Nephron (organoid): ENCODE results near the gene IL1RN.

ENCODE experiments used
- H3K27ac Mint-ChIP-seq, 3 experiments: 2 replicates each; pipeline ENCODE4 v1.8.0; 2020; ENCODE audit warnings: mixed read lengths in 3 of 3, mild to moderate bottlenecking in 2 of 3, moderate library complexity in 1 of 3
- H3K27me3 Mint-ChIP-seq: 2 replicates; pipeline ENCODE4 v1.8.0; 2021; ENCODE audit warnings: low read depth, mild to moderate bottlenecking, moderate library complexity, mixed read lengths
- H3K36me3 Mint-ChIP-seq: 2 replicates; pipeline ENCODE4 v1.8.0; 2020; ENCODE audit warnings: low read depth, mixed read lengths
- H3K4me1 Mint-ChIP-seq: 2 replicates; pipeline ENCODE4 v1.8.0; 2020; ENCODE audit warnings: mixed read lengths
- H3K4me3 Mint-ChIP-seq, 3 experiments: 2 replicates each; pipeline ENCODE4 v1.8.0; 2020; ENCODE audit warnings: mild to moderate bottlenecking in 3 of 3, mixed read lengths in 3 of 3, moderate library complexity in 2 of 3
- H3K9me3 Mint-ChIP-seq: 2 replicates; pipeline ENCODE4 v1.8.0; 2020; ENCODE audit warnings: mixed read lengths
- TF ChIP-seq, protein P1 (sequence below), 3 experiments: fragments of 200-600 bp; sonication (generic); IDR thresholded peaks; one replicate each; pipeline ENCODE4 v1.5.0; 2021; ENCODE audit warnings: antibody characterized with exemption in 3 of 3; ENCODE audit not compliant: unreplicated experiment in 3 of 3

IL1RN gene

DNA sequence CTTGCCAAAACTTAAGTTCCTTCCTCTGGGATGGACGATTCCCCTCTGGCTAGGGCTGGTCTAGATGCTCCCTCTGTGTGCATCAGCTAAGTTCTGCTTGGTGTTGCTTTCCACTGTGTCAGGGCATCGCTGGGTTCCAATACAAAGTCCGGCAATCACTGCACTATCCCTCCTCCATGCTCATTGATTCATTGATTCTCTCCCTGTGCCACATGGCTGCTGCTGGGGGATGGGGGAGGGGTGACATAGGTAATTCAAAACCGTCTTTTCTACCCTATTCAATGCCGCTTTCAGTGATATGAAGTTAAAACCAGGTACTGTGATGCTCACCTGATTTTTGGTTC is 22.8 kb downstream of the IL1RN start:
- Mint-ChIP-seq H3K9me3 (peaks cover 7% of the 10 kb centered on the region), H3K27me3 (no peaks in the 10 kb centered on the region), H3K36me3 (no peaks in the 10 kb centered on the region), H3K27ac (no peak overlapping the region), H3K4me3 (no peak overlapping the region), H3K4me1 (no peaks in the 10 kb centered on the region)
- TF ChIP-seq, protein P1, sequence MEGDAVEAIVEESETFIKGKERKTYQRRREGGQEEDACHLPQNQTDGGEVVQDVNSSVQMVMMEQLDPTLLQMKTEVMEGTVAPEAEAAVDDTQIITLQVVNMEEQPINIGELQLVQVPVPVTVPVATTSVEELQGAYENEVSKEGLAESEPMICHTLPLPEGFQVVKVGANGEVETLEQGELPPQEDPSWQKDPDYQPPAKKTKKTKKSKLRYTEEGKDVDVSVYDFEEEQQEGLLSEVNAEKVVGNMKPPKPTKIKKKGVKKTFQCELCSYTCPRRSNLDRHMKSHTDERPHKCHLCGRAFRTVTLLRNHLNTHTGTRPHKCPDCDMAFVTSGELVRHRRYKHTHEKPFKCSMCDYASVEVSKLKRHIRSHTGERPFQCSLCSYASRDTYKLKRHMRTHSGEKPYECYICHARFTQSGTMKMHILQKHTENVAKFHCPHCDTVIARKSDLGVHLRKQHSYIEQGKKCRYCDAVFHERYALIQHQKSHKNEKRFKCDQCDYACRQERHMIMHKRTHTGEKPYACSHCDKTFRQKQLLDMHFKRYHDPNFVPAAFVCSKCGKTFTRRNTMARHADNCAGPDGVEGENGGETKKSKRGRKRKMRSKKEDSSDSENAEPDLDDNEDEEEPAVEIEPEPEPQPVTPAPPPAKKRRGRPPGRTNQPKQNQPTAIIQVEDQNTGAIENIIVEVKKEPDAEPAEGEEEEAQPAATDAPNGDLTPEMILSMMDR (IDR thresholded peaks at IDR 0.05; ENCODE audit: unreplicated experiment in 3 of 3) = no peak

- peak overlapping the region in 2 of 3 experiments; percentile 3 to 32 for H3K4me3 Mint-ChIP-seq
- no peaks in the 10 kb centered on the region for H3K9me3 Mint-ChIP-seq
Observed at GRCh38 chr2:113155331-113155730, 27.9 kb downstream of the IL1RN start.

DNA sequence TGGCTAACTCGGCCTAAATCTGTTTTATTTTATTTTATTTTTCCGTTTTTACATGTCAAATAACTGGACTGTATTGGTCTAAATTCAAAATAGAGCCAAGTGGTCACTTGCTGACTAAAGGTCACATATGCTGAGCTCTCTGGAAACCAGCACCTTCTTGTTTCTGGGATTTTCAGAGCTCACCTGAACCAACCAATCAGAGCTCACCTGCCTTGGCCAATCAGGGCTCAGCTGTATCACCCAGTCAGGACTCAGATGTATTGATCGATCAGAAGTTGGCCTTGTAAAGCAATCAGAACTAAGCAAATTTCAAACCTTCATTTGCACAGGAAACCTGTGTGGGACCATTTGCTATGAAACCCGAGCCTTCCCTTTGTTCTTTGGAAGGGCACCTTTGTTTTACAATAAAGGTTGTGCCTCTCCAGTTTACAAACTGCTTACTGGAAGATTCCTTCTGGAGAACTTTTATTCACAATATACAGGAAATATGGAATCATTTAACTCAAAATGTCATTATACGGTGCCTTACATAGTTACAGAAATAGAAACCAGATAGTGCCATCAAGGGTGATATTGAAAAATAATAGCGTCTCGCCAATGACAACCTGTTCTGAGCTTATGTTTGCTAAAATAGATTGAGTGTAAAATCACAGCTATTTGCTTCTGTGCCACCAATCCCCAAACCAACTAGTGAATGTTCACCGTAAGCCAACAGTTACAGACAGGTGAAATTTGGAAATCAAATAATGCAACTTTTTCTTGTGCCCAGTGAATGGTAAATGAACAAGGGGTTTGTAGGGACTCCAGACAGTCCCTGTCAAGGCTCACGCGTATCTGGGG is 29.1 kb downstream of the IL1RN start:
- Mint-ChIP-seq H3K27ac (peak overlapping the region in 2 of 3 experiments; percentile 52 to 76), H3K27me3 (peaks cover 13% of the 10 kb centered on the region), H3K36me3 (no peaks in the 10 kb centered on the region), H3K4me1 (peaks cover 8% of the 10 kb centered on the region), H3K4me3 (peak overlapping the region; percentile 69 to 80 (median 79)), H3K9me3 (no peaks in the 10 kb centered on the region)
- TF ChIP-seq, protein P1 (IDR thresholded peaks at IDR 0.05; ENCODE audit: unreplicated experiment in 3 of 3) = no peak

More at GRCh38 chr2:113155331-113155730, 27.9 kb downstream of the IL1RN start:
- no peak overlapping the region for H3K27ac Mint-ChIP-seq
- peaks cover 8% of the 10 kb centered on the region for H3K4me1 Mint-ChIP-seq
- H3K27me3 Mint-ChIP-seq = peaks cover 13% of the 10 kb centered on the region
- H3K36me3 Mint-ChIP-seq = no peaks in the 10 kb centered on the region
- TF ChIP-seq, protein P1 (IDR thresholded peaks at IDR 0.05; ENCODE audit: unreplicated experiment in 3 of 3) = no peak

- Mint-ChIP-seq H3K4me1 (peaks cover 8% of the 10 kb centered on the region), H3K27me3 (peaks cover 13% of the 10 kb centered on the region), H3K4me3 (peak overlapping the region; percentile 85 to 90 (median 87)), H3K9me3 (no peaks in the 10 kb centered on the region), H3K27ac (peak overlapping the region in 2 of 3 experiments; percentile 52 to 76), H3K36me3 (no peaks in the 10 kb centered on the region)
- TF ChIP-seq, protein P1 (IDR thresholded peaks at IDR 0.05; ENCODE audit: unreplicated experiment in 3 of 3) = no peak
Observed at GRCh38 chr2:113157118-113157896, 29.9 kb downstream of the IL1RN start.

- peak overlapping the region; percentile 16 to 84 (median 72) for H3K27ac Mint-ChIP-seq
- peaks cover 8% of the 10 kb centered on the region for H3K4me1 Mint-ChIP-seq
- peak overlapping the region; percentile 85 to 90 (median 87) for H3K4me3 Mint-ChIP-seq
- H3K27me3 Mint-ChIP-seq = peaks cover 13% of the 10 kb centered on the region
- H3K9me3 Mint-ChIP-seq = no peaks in the 10 kb centered on the region
- H3K36me3 Mint-ChIP-seq = no peaks in the 10 kb centered on the region
- TF ChIP-seq, protein P1 (IDR thresholded peaks at IDR 0.05; ENCODE audit: unreplicated experiment in 3 of 3) = no peak
Observed at GRCh38 chr2:113157897-113158753, 30.7 kb downstream of the IL1RN start.
